K562 (cell line): ENCODE results near the gene ITGB5. TPM values are rescaled to one million over a fixed set of nuclear protein-coding genes. Genes with fewer than 3 reads are reported as not detected.
A peak's percentile ranks its signal among the peaks of the same experiment; 100 is the strongest.

Experiments
- CC2D1A ChIP-seq: fragments of 450-650 bp; IDR thresholded peaks from 2 replicates; pipeline ENCODE4 v1.6.1; 2017; ENCODE audit warnings: mild to moderate bottlenecking
- CCNT2 ChIP-seq: IDR thresholded peaks from 2 replicates; pipeline ENCODE4 v1.6.1; 2011; ENCODE audit warnings: borderline replicate concordance, low read depth, mild to moderate bottlenecking, moderate library complexity, mixed read lengths, low read length; ENCODE audit not compliant: insufficient read length; ENCODE audit errors: extremely low read depth
- COPS2 ChIP-seq: fragments of 450-650 bp; conservative IDR thresholded peaks from 2 replicates; pipeline ENCODE4 v1.6.1; 2016; ENCODE audit warnings: mild to moderate bottlenecking, moderate library complexity
- JUNB ChIP-seq: fragments of 450-650 bp; formaldehyde crosslinking; conservative IDR thresholded peaks from 2 replicates; pipeline ENCODE4 v1.4.0; 2020; ENCODE audit warnings: mild to moderate bottlenecking
- KDM5B ChIP-seq: fragments of 200-600 bp; sonication (generic); IDR thresholded peaks from 2 replicates; pipeline ENCODE4 v1.6.1; 2012; ENCODE audit warnings: low read depth, mild to moderate bottlenecking, moderate library complexity, low read length, control low read depth, inconsistent platforms; ENCODE audit not compliant: insufficient replicate concordance
- KHSRP ChIP-seq: fragments of 450-650 bp; IDR thresholded peaks from 2 replicates; pipeline ENCODE4 v1.6.1; 2017
- LEF1 ChIP-seq: fragments of 450-650 bp; IDR thresholded peaks from 2 replicates; pipeline ENCODE4 v1.6.1; 2016; ENCODE audit warnings: mild to moderate bottlenecking
- NFRKB ChIP-seq: fragments of 450-650 bp; IDR thresholded peaks from 2 replicates; pipeline ENCODE4 v1.6.1; 2016; ENCODE audit warnings: low read depth
- PHF20 ChIP-seq: fragments of 450-650 bp; IDR thresholded peaks from 2 replicates; pipeline ENCODE4 v1.6.1; 2018; ENCODE audit not compliant: partially characterized antibody
- POLR2AphosphoS5 ChIP-seq: IDR thresholded peaks from 2 replicates; pipeline ENCODE4 v1.6.1; 2011; ENCODE audit warnings: mild to moderate bottlenecking, low read depth, low read length, moderate library complexity; ENCODE audit not compliant: control insufficient read depth, insufficient read depth
- RBM15 ChIP-seq: fragments of 200-400 bp; formaldehyde crosslinking; IDR thresholded peaks from 2 replicates; pipeline ENCODE4 v1.6.1; 2018; ENCODE audit warnings: mild to moderate bottlenecking, low read length, moderate library complexity; ENCODE audit not compliant: insufficient read depth
- RBM39 ChIP-seq: fragments of 200-400 bp; formaldehyde crosslinking; optimal IDR thresholded peaks from 2 replicates; pipeline ENCODE3; 2018; ENCODE audit warnings: low read depth, low read length
- SRSF1 ChIP-seq: fragments of 200-400 bp; formaldehyde crosslinking; IDR thresholded peaks from 2 replicates; pipeline ENCODE4 v1.6.1; 2017; ENCODE audit warnings: mild to moderate bottlenecking, low read depth, low read length, moderate library complexity
- TCF3 ChIP-seq: sonication (generic); formaldehyde crosslinking; IDR thresholded peaks from 2 replicates; pipeline ENCODE4 v1.4.0; 2020; ENCODE audit warnings: mild to moderate bottlenecking, missing genetic modification reagents
- TEAD1 ChIP-seq, 2 experiments: fragments of 450-650 bp in 1 of 2; sonication (generic) in 1 of 2; formaldehyde crosslinking; IDR thresholded peaks; 2 replicates each; pipeline versions ENCODE4 v1.4.0 to v1.8.0; 2020 to 2022; ENCODE audit warnings: mild to moderate bottlenecking in 2 of 2, missing genetic modification reagents in 1 of 2
- ZNF23 ChIP-seq: fragments of 250-450 bp; sonication (Bioruptor Pico); IDR thresholded peaks from 2 replicates; pipeline ENCODE4 v1.4.0; 2020; ENCODE audit warnings: mild to moderate bottlenecking
- ZNF239 ChIP-seq: fragments of 250-450 bp; sonication (Bioruptor Pico); IDR thresholded peaks from 2 replicates; pipeline ENCODE4 v1.4.0; 2020; ENCODE audit warnings: mild to moderate bottlenecking
- ZNF280A ChIP-seq: fragments of 450-650 bp; IDR thresholded peaks from 2 replicates; pipeline ENCODE4 v1.6.1; 2018; ENCODE audit warnings: mild to moderate bottlenecking, low read depth; ENCODE audit not compliant: partially characterized antibody
- ZNF583 ChIP-seq: fragments of 250-450 bp; sonication (Bioruptor Pico); IDR thresholded peaks from 2 replicates; pipeline ENCODE4 v1.4.0; 2020
- ZNF75A ChIP-seq: fragments of 450-650 bp; formaldehyde crosslinking; IDR thresholded peaks from 2 replicates; pipeline ENCODE4 v1.4.0; 2020; ENCODE audit warnings: mild to moderate bottlenecking
- polyA plus RNA-seq, 8 experiments: library from polyadenylated mRNA; depleted of rRNA in 4 of 8; stranded (reverse) in 5 of 8; unstranded in 3 of 8; fragments of >200 nt; fragmentation: Nextera tagmentation in 2 of 8; fragmentation: Illumina TruSeq in 1 of 8; extraction: Ambion mirVana in 2 of 8; extraction: Trizol in 1 of 8; gene quantifications; 2 replicates each; pipeline versions ENCODE4 v1.2.1 to v1.2.3, GENCODE V29; 2011 to 2014; ENCODE audit warnings: inconsistent platforms in 1 of 8, missing spikeins in 1 of 8
- total RNA-seq, 7 experiments: library from RNA; depleted of rRNA in 6 of 7; stranded (reverse); fragments of >200 nt in 6 of 7; fragmentation: Illumina TruSeq in 2 of 7; extraction: Trizol in 2 of 7; gene quantifications; 2 replicates each; pipeline versions ENCODE4 v1.2.1 to v1.2.3, GENCODE V29; 2011 to 2021; ENCODE audit warnings: low replicate concordance in 1 of 7
- TF ChIP-seq, protein P1 (sequence below): fragments of 250-450 bp; sonication (Bioruptor Pico); IDR thresholded peaks from 2 replicates; pipeline ENCODE4 v1.5.0; 2021; ENCODE audit warnings: mild to moderate bottlenecking, borderline replicate concordance
- TF ChIP-seq, protein P2 (sequence below), 2 experiments: IDR thresholded peaks; 2 replicates each; pipeline ENCODE4 v1.6.1; 2011; ENCODE audit warnings: borderline replicate concordance in 1 of 2, control low read depth in 1 of 2, low read depth in 1 of 2, low read length in 1 of 2, mild to moderate bottlenecking in 1 of 2, mixed read lengths in 1 of 2, moderate library complexity in 1 of 2; ENCODE audit not compliant: insufficient read depth in 1 of 2, insufficient read length in 1 of 2, poor library complexity in 1 of 2, severe bottlenecking in 1 of 2; ENCODE audit errors: extremely low read depth in 1 of 2

Gene ITGB5
- total and polyA plus RNA-seq, 9 of the 15 experiments (the other 6 are each of a cell fraction or from before 2014, with no cell fraction given), result 1.7 to 46.8 (median 9.9) TPM

DNA sequence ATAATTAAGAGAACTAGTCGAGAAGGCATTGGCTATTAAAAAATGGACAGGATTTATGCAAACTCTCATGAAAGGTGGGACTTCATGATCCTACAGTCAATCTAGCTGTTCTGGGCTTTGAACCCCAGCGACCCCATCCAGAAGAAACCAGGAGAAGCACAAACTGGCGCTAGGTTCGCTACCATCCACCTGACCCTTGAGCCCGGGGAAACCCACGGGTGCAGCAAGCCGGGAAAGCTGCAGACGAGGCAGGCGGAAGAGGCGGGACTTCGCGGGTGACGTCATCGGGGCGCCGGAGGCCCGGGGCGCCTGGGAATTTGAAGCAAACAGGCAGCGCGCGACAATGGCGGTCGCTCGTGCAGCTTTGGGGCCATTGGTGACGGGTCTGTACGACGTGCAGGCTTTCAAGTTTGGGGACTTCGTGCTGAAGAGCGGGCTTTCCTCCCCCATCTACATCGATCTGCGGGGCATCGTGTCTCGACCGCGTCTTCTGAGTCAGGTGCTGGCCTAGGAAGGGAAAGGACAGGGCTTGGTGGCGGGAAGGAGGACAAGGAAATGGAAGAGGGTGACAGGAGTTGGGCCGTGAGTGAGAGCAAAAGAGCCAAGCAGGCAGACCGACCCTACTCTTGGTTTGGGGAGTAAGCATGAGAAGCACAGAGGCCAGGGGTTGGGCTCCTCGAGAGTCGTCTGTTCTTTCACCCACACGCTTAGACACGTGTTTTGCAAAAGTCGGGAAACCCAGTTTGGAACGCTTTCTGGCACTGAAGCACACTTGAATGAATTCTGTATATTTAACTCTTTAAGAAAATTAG is 156.8 kb downstream of the ITGB5 start, which contains the start of gene UMPS (continued):
- no peak for TF ChIP-seq SRSF1
- no peak for TF ChIP-seq ZNF75A
- TF ChIP-seq, protein P1, sequence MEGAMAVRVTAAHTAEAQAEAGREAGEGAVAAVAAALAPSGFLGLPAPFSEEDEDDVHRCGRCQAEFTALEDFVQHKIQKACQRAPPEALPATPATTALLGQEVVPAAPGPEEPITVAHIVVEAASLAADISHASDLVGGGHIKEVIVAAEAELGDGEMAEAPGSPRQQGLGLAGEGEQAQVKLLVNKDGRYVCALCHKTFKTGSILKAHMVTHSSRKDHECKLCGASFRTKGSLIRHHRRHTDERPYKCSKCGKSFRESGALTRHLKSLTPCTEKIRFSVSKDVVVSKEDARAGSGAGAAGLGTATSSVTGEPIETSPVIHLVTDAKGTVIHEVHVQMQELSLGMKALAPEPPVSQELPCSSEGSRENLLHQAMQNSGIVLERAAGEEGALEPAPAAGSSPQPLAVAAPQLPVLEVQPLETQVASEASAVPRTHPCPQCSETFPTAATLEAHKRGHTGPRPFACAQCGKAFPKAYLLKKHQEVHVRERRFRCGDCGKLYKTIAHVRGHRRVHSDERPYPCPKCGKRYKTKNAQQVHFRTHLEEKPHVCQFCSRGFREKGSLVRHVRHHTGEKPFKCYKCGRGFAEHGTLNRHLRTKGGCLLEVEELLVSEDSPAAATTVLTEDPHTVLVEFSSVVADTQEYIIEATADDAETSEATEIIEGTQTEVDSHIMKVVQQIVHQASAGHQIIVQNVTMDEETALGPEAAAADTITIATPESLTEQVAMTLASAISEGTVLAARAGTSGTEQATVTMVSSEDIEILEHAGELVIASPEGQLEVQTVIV (CRISPR knock-in tag), result no peak
- TF ChIP-seq RBM39, result no peak
- peak; percentile 98 for TF ChIP-seq PHF20
- TF ChIP-seq POLR2AphosphoS5, result peak; percentile 73
- TF ChIP-seq COPS2, result no peak
- TF ChIP-seq RBM15, result no peak
- TF ChIP-seq CCNT2, result no peak
- peak; percentile 98 for TF ChIP-seq JUNB (CRISPR knock-in tag)
- 0 out of 2 replicates have a peak, but pooled peaks have one; percentile 8 for TF ChIP-seq TCF3 (CRISPR knock-in tag)
- no peak for TF ChIP-seq CC2D1A
- peak; percentile 84 for TF ChIP-seq NFRKB
- TF ChIP-seq ZNF23, result no peak
- TF ChIP-seq LEF1, result no peak
- peak; percentile 62; the same call in 1 of the 2 replicates for TF ChIP-seq ZNF583 (CRISPR knock-in tag)
- TF ChIP-seq TEAD1 (CRISPR knock-in tag; IDR thresholded peaks at IDR 0.05), result peak; percentile 56 to 87; a peak in 1 of 4 replicates
- TF ChIP-seq, protein P2, sequence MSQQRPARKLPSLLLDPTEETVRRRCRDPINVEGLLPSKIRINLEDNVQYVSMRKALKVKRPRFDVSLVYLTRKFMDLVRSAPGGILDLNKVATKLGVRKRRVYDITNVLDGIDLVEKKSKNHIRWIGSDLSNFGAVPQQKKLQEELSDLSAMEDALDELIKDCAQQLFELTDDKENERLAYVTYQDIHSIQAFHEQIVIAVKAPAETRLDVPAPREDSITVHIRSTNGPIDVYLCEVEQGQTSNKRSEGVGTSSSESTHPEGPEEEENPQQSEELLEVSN (IDR thresholded peaks at IDR 0.05; ENCODE audit: borderline replicate concordance in 1 of 2, extremely low read depth in 1 of 2, insufficient read depth in 1 of 2, insufficient read length in 1 of 2, low read depth in 1 of 2, low read length in 1 of 2, poor library complexity in 1 of 2, severe bottlenecking in 1 of 2), result peak; percentile 69 to 79
- peak; percentile 88 for TF ChIP-seq KDM5B
- TF ChIP-seq ZNF239, result no peak
- no peak for TF ChIP-seq ZNF280A
- peak; percentile 76 for TF ChIP-seq KHSRP
